GM23338 (cell line): Measurements from ENCODE around the gene DST. TPM values are rescaled to one million over a fixed set of nuclear protein-coding genes. Genes with fewer than 3 reads are reported as not detected.

Experiments
- ATAC-seq: fragments of 200-7000 bp; cut with Tn5 transposase; 3 replicates; pipeline ENCODE4 v1.9.1; 2020
- DNase-seq: peaks from one replicate; pipeline ENCODE4 v3.0.0-alpha.2; 2015; ENCODE audit warnings: low spot score
- H2AFZ ChIP-seq: fragments of 200-600 bp; sonication (generic); 2 replicates; pipeline ENCODE4 v1.8.0; 2016; ENCODE audit warnings: antibody characterized with exemption, mild to moderate bottlenecking, moderate library complexity
- H3F3A ChIP-seq: fragments of 200-600 bp; sonication (generic); replicated peaks from 2 replicates; pipeline ENCODE4 v1.8.0; 2017; ENCODE audit warnings: antibody characterized with exemption, mixed run types, low read depth
- H3K27ac ChIP-seq: fragments of 200-600 bp; sonication (generic); 2 replicates; pipeline ENCODE4 v1.6.1; 2016; ENCODE audit warnings: low read depth
- H3K27me3 ChIP-seq: fragments of 200-600 bp; sonication (generic); 2 replicates; pipeline ENCODE4 v1.8.0; 2016; ENCODE audit warnings: mild to moderate bottlenecking, mixed run types, moderate library complexity; ENCODE audit not compliant: insufficient read depth
- H3K36me3 ChIP-seq: fragments of 200-600 bp; sonication (generic); 2 replicates; pipeline ENCODE4 v1.8.0; 2016; ENCODE audit warnings: mild to moderate bottlenecking; ENCODE audit not compliant: insufficient read depth
- H3K4me1 ChIP-seq: fragments of 200-600 bp; sonication (generic); 2 replicates; pipeline ENCODE4 v1.8.0; 2016; ENCODE audit warnings: mild to moderate bottlenecking, moderate library complexity; ENCODE audit not compliant: insufficient read depth
- H3K4me2 ChIP-seq: fragments of 200-600 bp; sonication (generic); 2 replicates; pipeline ENCODE4 v1.7.1; 2017; ENCODE audit warnings: mixed run types
- H3K4me3 ChIP-seq: fragments of 200-600 bp; sonication (generic); 2 replicates; pipeline ENCODE4 v1.6.1; 2016; ENCODE audit warnings: mixed run types
- H3K79me2 ChIP-seq: fragments of 200-600 bp; sonication (generic); replicated peaks from 2 replicates; pipeline ENCODE4 v1.8.0; 2017; ENCODE audit warnings: mild to moderate bottlenecking; ENCODE audit not compliant: insufficient read depth
- H3K9me2 ChIP-seq: fragments of 200-600 bp; sonication (generic); 2 replicates; pipeline ENCODE4 v1.8.0; 2017; ENCODE audit not compliant: insufficient read depth
- H4K20me1 ChIP-seq: fragments of 200-600 bp; sonication (generic); replicated peaks from 2 replicates; pipeline ENCODE4 v1.8.0; 2017; ENCODE audit warnings: mild to moderate bottlenecking; ENCODE audit not compliant: insufficient read depth
- H3K27ac Mint-ChIP-seq: 2 replicates; pipeline ENCODE4 v1.8.0; 2020; ENCODE audit warnings: inconsistent platforms, mild to moderate bottlenecking, moderate library complexity, mixed read lengths
- H3K27me3 Mint-ChIP-seq: 3 replicates; pipeline ENCODE4 v1.8.0; 2022; ENCODE audit warnings: low read depth, mild to moderate bottlenecking, moderate library complexity, mixed read lengths, inconsistent platforms; ENCODE audit not compliant: insufficient read depth, poor library complexity
- H3K36me3 Mint-ChIP-seq: 3 replicates; pipeline ENCODE4 v1.8.0; 2021; ENCODE audit warnings: low read depth, mild to moderate bottlenecking, inconsistent platforms, moderate library complexity, mixed read lengths
- H3K4me1 Mint-ChIP-seq: 3 replicates; pipeline ENCODE4 v1.8.0; 2020; ENCODE audit warnings: mild to moderate bottlenecking, inconsistent platforms, mixed read lengths
- H3K4me3 Mint-ChIP-seq: 3 replicates; pipeline ENCODE4 v1.8.0; 2021; ENCODE audit warnings: moderate library complexity, mild to moderate bottlenecking, inconsistent platforms, mixed read lengths
- H3K9me3 Mint-ChIP-seq: 3 replicates; pipeline ENCODE4 v1.8.0; 2020; ENCODE audit warnings: moderate library complexity, mild to moderate bottlenecking, inconsistent platforms, mixed read lengths
- CREB1 ChIP-seq: fragments of 250-450 bp; sonication (Bioruptor Pico); IDR thresholded peaks from 2 replicates; pipeline ENCODE4 v1.5.0; 2020; ENCODE audit warnings: low read depth, mild to moderate bottlenecking, moderate library complexity
- EZH2 ChIP-seq: fragments of 200-600 bp; sonication (generic); IDR thresholded peaks from one replicate; pipeline ENCODE4 v1.8.0; 2017; ENCODE audit warnings: antibody characterized with exemption, mild to moderate bottlenecking, low read depth; ENCODE audit not compliant: unreplicated experiment
- JUNB ChIP-seq: IDR thresholded peaks from one replicate; pipeline ENCODE4 v1.6.1; 2016; ENCODE audit warnings: antibody characterized with exemption; ENCODE audit not compliant: unreplicated experiment
- NANOG ChIP-seq: IDR thresholded peaks from 2 replicates; pipeline ENCODE4 v1.6.1; 2016; ENCODE audit warnings: antibody characterized with exemption, borderline replicate concordance
- POLR2AphosphoS5 ChIP-seq: IDR thresholded peaks from 2 replicates; pipeline ENCODE4 v1.6.1; 2016; ENCODE audit warnings: antibody characterized with exemption, low read depth
- STAT1 ChIP-seq: IDR thresholded peaks from one replicate; pipeline ENCODE4 v1.6.1; 2016; ENCODE audit warnings: antibody characterized with exemption; ENCODE audit not compliant: unreplicated experiment
- ZNF331 ChIP-seq: fragments of 250-450 bp; sonication (Bioruptor Pico); IDR thresholded peaks from 2 replicates; pipeline ENCODE4 v1.5.0; 2020; ENCODE audit warnings: low read depth, mild to moderate bottlenecking, moderate library complexity
- polyA plus RNA-seq: library from polyadenylated mRNA; unstranded; fragments of >200 nt; fragmentation: Nextera tagmentation; extraction: Ambion mirVana; gene quantifications from 2 replicates; pipeline ENCODE4 v1.2.1, GENCODE V29; 2016
- total RNA-seq: library from RNA; depleted of rRNA; stranded (reverse); fragments of >200 nt; shearing (Covaris generic); gene quantifications from 2 replicates; pipeline ENCODE4 v1.2.3, GENCODE V29; 2014
- TF ChIP-seq, protein P1 (sequence below), 2 experiments: fragments of 200-600 bp in 1 of 2; sonication (generic) in 1 of 2; conservative IDR thresholded peaks; 2 replicates each; pipeline versions ENCODE4 v1.5.1 to v1.6.1; 2016 to 2017; ENCODE audit warnings: antibody characterized with exemption in 2 of 2, low read depth in 2 of 2, mild to moderate bottlenecking in 2 of 2, moderate library complexity in 1 of 2
- TF ChIP-seq, protein P2 (sequence below): IDR thresholded peaks from one replicate; pipeline ENCODE4 v1.6.1; 2018; ENCODE audit warnings: antibody characterized with exemption; ENCODE audit not compliant: unreplicated experiment
- TF ChIP-seq, protein P3 (sequence below): IDR thresholded peaks from 2 replicates; pipeline ENCODE4 v1.6.1; 2016; ENCODE audit warnings: antibody characterized with exemption

Gene DST
- total and polyA plus RNA-seq, 2 experiments from 2014 or later, result 88.7 to 188 TPM

DNA sequence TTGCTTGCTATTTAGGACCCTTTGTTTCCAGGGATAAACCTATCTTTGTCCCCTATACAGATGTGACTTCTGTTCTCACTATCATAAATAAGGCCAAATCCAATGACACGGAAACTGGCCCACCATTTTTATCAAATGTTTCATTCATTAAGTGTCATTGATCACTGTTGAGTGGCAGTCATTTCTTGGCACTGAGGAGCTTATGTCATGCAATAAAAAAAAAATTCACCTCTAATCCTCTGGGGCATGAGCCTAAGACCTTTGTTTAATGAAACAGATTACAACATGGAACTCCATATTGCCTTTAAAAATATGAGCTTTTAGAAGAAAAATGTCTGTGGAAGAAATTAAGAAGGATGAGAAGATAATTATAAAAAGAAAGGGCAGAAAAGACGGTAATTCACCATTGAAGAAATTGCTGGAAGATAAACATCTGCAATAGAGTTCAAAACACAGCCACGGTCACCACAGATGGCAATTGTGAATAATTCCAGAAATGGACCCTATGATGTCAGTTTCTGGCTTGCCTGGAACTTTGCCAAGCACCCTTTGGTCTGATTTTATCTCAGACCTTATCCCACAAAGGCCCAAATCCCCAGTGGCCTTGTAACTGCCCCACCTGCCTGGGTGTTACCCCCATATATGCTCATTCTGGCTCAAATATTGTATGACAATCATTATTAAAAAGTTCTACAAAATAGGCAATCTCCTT is 91.1 kb downstream of the DST start:
- H3K9me2 ChIP-seq, result no peaks in the 10 kb centered on the region
- no peaks in the 10 kb centered on the region for H3F3A ChIP-seq
- Mint-ChIP-seq H3K27me3 (no peaks in the 10 kb centered on the region), H3K4me3 (no peak overlapping the region), H3K27ac (no peak overlapping the region), H3K4me1 (peaks cover 5% of the 10 kb centered on the region), H3K36me3 (peaks cover 30% of the 10 kb centered on the region), H3K9me3 (no peaks in the 10 kb centered on the region)
- no peak overlapping the region for H3K4me2 ChIP-seq
- no peak overlapping the region for H3K27ac ChIP-seq
- no peaks in the 10 kb centered on the region for H3K4me1 ChIP-seq
- H3K27me3 ChIP-seq, result no peaks in the 10 kb centered on the region
- H2AFZ ChIP-seq, result no peak overlapping the region
- no peak for TF ChIP-seq JUNB
- H3K36me3 ChIP-seq, result peaks cover 22% of the 10 kb centered on the region; the same call in 1 of the 2 replicates
- DNase-seq (no peak), ATAC-seq (no peak)
- H3K4me3 ChIP-seq, result no peak overlapping the region
- peaks cover 3% of the 10 kb centered on the region; the same call in 1 of the 2 replicates for H4K20me1 ChIP-seq
- H3K79me2 ChIP-seq, result peaks cover 22% of the 10 kb centered on the region

DNA sequence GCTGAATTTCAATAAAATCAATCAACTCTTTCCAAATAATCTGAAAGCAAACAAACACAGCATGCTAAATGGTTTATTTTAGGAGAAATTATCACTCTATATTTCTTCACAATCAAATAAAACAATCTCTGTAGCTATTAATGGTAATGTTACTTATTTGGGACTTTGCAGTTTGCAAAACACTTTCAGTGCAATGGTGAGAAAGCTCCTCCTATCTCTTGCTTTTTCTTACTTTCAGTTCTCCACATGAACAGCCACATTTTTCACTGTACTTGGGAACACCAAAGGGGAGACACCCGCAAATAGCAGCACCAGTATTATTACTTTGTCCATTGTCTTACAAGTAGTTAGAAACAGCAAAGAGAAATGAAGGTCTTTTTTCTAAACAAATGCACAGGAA is 92.4 kb downstream of the DST start:
- Histone ChIP-seq H3K27ac (no peak overlapping the region), H3K27me3 (no peaks in the 10 kb centered on the region), H2AFZ (no peak overlapping the region), H4K20me1 (peaks cover 3% of the 10 kb centered on the region; the same call in 1 of the 2 replicates), H3K4me1 (no peaks in the 10 kb centered on the region), H3K4me3 (no peak overlapping the region), H3K4me2 (no peak overlapping the region), H3F3A (no peaks in the 10 kb centered on the region), H3K9me2 (no peaks in the 10 kb centered on the region), H3K36me3 (peaks cover 15% of the 10 kb centered on the region; the same call in 1 of the 2 replicates), H3K79me2 (peaks cover 32% of the 10 kb centered on the region)
- H3K4me3 Mint-ChIP-seq, result no peak overlapping the region
- DNase-seq, result no peak
- peaks cover 5% of the 10 kb centered on the region for H3K4me1 Mint-ChIP-seq
- no peak for TF ChIP-seq JUNB
- TF ChIP-seq, protein P1, sequence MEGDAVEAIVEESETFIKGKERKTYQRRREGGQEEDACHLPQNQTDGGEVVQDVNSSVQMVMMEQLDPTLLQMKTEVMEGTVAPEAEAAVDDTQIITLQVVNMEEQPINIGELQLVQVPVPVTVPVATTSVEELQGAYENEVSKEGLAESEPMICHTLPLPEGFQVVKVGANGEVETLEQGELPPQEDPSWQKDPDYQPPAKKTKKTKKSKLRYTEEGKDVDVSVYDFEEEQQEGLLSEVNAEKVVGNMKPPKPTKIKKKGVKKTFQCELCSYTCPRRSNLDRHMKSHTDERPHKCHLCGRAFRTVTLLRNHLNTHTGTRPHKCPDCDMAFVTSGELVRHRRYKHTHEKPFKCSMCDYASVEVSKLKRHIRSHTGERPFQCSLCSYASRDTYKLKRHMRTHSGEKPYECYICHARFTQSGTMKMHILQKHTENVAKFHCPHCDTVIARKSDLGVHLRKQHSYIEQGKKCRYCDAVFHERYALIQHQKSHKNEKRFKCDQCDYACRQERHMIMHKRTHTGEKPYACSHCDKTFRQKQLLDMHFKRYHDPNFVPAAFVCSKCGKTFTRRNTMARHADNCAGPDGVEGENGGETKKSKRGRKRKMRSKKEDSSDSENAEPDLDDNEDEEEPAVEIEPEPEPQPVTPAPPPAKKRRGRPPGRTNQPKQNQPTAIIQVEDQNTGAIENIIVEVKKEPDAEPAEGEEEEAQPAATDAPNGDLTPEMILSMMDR (conservative IDR thresholded peaks at IDR 0.05; ENCODE audit: low read depth in 2 of 2), result no peak
- TF ChIP-seq NANOG, result no peak
- TF ChIP-seq CREB1 (CRISPR knock-in tag), result no peak
- no peak for TF ChIP-seq EZH2
- TF ChIP-seq, protein P2, sequence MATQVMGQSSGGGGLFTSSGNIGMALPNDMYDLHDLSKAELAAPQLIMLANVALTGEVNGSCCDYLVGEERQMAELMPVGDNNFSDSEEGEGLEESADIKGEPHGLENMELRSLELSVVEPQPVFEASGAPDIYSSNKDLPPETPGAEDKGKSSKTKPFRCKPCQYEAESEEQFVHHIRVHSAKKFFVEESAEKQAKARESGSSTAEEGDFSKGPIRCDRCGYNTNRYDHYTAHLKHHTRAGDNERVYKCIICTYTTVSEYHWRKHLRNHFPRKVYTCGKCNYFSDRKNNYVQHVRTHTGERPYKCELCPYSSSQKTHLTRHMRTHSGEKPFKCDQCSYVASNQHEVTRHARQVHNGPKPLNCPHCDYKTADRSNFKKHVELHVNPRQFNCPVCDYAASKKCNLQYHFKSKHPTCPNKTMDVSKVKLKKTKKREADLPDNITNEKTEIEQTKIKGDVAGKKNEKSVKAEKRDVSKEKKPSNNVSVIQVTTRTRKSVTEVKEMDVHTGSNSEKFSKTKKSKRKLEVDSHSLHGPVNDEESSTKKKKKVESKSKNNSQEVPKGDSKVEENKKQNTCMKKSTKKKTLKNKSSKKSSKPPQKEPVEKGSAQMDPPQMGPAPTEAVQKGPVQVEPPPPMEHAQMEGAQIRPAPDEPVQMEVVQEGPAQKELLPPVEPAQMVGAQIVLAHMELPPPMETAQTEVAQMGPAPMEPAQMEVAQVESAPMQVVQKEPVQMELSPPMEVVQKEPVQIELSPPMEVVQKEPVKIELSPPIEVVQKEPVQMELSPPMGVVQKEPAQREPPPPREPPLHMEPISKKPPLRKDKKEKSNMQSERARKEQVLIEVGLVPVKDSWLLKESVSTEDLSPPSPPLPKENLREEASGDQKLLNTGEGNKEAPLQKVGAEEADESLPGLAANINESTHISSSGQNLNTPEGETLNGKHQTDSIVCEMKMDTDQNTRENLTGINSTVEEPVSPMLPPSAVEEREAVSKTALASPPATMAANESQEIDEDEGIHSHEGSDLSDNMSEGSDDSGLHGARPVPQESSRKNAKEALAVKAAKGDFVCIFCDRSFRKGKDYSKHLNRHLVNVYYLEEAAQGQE, result no peak
- no peak for TF ChIP-seq POLR2AphosphoS5
- no peak for TF ChIP-seq STAT1
- TF ChIP-seq ZNF331, result no peak
- TF ChIP-seq, protein P3, sequence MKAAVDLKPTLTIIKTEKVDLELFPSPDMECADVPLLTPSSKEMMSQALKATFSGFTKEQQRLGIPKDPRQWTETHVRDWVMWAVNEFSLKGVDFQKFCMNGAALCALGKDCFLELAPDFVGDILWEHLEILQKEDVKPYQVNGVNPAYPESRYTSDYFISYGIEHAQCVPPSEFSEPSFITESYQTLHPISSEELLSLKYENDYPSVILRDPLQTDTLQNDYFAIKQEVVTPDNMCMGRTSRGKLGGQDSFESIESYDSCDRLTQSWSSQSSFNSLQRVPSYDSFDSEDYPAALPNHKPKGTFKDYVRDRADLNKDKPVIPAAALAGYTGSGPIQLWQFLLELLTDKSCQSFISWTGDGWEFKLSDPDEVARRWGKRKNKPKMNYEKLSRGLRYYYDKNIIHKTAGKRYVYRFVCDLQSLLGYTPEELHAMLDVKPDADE, result no peak
- H3K27me3 Mint-ChIP-seq, result no peaks in the 10 kb centered on the region
- peaks cover 25% of the 10 kb centered on the region for H3K36me3 Mint-ChIP-seq
- no peaks in the 10 kb centered on the region for H3K9me3 Mint-ChIP-seq
- ATAC-seq, result no peak
- H3K27ac Mint-ChIP-seq, result no peak overlapping the region
